Osteoblast (primary cell): Measurements from ENCODE around the gene ZMIZ1. TPM values are rescaled to one million over a fixed set of nuclear protein-coding genes. Genes with fewer than 3 reads are reported as not detected.
A peak's percentile ranks its signal among the peaks of the same experiment; 100 is the strongest.

Experiments
- DNase-seq: peaks from one replicate; pipeline ENCODE4 v3.0.0; 2011; ENCODE audit warnings: low spot score, mixed read lengths; ENCODE audit not compliant: insufficient read length; ENCODE audit errors: missing footprints
- H2AFZ ChIP-seq: 2 replicates; pipeline ENCODE4 v1.6.0; 2011; ENCODE audit warnings: mild to moderate bottlenecking, low read length
- H3K27ac ChIP-seq: 2 replicates; pipeline ENCODE4 v1.5.1; 2011; ENCODE audit warnings: mild to moderate bottlenecking, low read depth, low read length, moderate library complexity
- H3K27me3 ChIP-seq: 2 replicates; pipeline ENCODE4 v1.6.0; 2012; ENCODE audit warnings: mild to moderate bottlenecking, control low read depth, inconsistent platforms, low read length, moderate library complexity; ENCODE audit not compliant: insufficient read depth
- H3K36me3 ChIP-seq: 2 replicates; pipeline ENCODE4 v1.5.1; 2011; ENCODE audit warnings: mild to moderate bottlenecking, low read length, control low read depth, moderate library complexity; ENCODE audit not compliant: insufficient read depth
- H3K4me1 ChIP-seq: 2 replicates; pipeline ENCODE4 v1.5.1; 2011; ENCODE audit warnings: mild to moderate bottlenecking, low read length, control low read depth, moderate library complexity; ENCODE audit not compliant: insufficient read depth
- H3K4me2 ChIP-seq: 2 replicates; pipeline ENCODE4 v1.6.0; 2011; ENCODE audit warnings: mild to moderate bottlenecking, low read length; ENCODE audit not compliant: insufficient read depth
- H3K4me3 ChIP-seq: fragments of 200-600 bp; sonication (generic); 3 replicates; pipeline ENCODE4 v1.5.1; 2012; ENCODE audit warnings: mild to moderate bottlenecking, low read length, inconsistent platforms; ENCODE audit not compliant: insufficient read depth
- H3K79me2 ChIP-seq: 2 replicates; pipeline ENCODE4 v1.6.0; 2012; ENCODE audit warnings: mild to moderate bottlenecking, low read length, control low read depth, inconsistent platforms; ENCODE audit not compliant: insufficient read depth
- H3K9me3 ChIP-seq: 2 replicates; pipeline ENCODE4 v1.5.1; 2011; ENCODE audit warnings: low read depth, low read length, control low read depth
- H4K20me1 ChIP-seq: 2 replicates; pipeline ENCODE4 v1.6.0; 2012; ENCODE audit warnings: mild to moderate bottlenecking, low read length, control low read depth; ENCODE audit not compliant: insufficient read depth
- CTCF ChIP-seq: IDR thresholded peaks from 2 replicates; pipeline ENCODE4 v1.5.1; 2011; ENCODE audit warnings: mild to moderate bottlenecking, low read depth, low read length, moderate library complexity; ENCODE audit errors: extremely low read depth
- total RNA-seq: library from RNA; depleted of rRNA; stranded (reverse); fragments of >200 nt; gene quantifications from 2 replicates; pipeline ENCODE4 v1.2.3, GENCODE V29; 2012

ZMIZ1 gene
- total RNA-seq, 1 donor, result 40.9 TPM

DNA sequence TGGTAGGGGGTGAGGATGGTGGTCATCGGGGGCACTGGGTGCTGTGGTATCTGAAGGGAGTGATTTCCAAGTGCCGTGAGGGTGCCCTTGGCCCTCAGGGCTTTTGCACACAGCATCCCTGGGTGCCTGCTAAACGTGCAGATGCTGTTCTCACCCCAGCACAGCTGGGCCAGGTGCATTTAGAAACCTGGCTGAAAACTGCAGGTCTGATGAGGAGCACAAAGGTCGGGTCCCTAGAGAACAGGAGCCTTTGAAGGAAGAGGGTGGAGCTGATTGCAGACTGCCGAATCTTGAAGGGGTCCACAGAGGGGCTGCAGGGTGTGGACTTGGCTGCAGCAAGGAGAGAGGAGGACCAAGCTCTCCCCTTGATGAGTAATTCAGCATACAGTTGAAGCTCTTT is 32.0 kb downstream of the ZMIZ1 start:
- no peak for TF ChIP-seq CTCF
- no peak overlapping the region for H3K27ac ChIP-seq
- no peak overlapping the region for H2AFZ ChIP-seq
- no peak for DNase-seq
- peaks cover 5% of the 10 kb centered on the region for H3K36me3 ChIP-seq
- peaks cover 98% of the 10 kb centered on the region for H3K79me2 ChIP-seq
- no peaks in the 10 kb centered on the region for H3K27me3 ChIP-seq
- H3K4me2 ChIP-seq, result no peak overlapping the region
- H3K4me3 ChIP-seq, result no peak overlapping the region
- peaks cover 63% of the 10 kb centered on the region for H3K4me1 ChIP-seq
- peaks cover 90% of the 10 kb centered on the region for H4K20me1 ChIP-seq
- H3K9me3 ChIP-seq, result no peaks in the 10 kb centered on the region

DNA sequence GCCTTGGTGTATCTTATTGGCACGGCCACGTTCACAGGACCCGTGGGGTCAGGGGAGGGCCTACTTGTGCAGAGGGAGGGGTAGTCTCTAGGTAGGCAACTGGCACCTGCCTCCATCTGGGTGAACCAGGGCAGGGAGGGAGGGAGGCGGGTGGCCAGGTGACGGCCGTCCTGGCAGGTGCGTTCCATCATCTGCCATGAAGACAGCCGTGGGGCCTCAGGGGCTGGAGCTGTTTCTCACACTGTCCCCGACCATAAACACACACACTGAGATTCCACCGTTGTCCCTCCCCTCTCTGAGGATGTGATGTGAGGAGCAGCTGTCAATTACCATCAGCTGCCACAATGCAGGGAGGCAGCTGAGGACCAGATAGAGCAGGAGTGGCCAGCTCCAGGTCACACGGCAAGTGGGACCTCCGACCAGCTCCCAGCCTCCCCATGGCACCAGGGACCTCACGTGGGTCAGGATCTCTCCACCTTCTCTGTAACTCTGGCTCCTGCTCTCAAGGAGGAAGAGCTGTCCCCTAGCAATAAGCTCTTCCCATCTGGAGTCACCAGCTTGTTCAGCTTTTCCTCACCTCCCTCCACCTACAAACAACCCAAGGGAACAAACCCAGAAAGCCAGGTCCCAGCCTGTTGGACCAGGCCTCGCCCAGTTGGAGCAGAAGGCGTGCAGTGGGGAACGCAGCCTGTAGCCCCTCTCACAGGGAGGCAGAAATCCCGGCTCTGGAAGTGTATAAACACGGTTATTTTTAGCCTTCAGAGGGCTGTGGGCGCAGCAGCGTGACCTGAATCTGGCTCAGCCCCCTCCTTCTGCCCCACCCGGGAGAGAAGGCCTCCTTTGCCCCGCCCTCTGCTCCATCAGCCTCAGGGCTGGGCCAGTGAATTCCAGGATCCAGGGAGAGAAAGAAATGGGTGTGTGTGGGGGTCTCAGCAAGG is 33.1 kb downstream of the ZMIZ1 start:
- Histone ChIP-seq H3K27ac (peak overlapping the region; percentile 50), H3K4me1 (peaks cover 62% of the 10 kb centered on the region), H3K79me2 (peaks cover 99% of the 10 kb centered on the region), H3K36me3 (peaks cover 5% of the 10 kb centered on the region), H3K4me2 (peak overlapping the region; percentile 29), H3K27me3 (no peaks in the 10 kb centered on the region), H4K20me1 (peaks cover 92% of the 10 kb centered on the region), H2AFZ (no peak overlapping the region), H3K9me3 (no peaks in the 10 kb centered on the region), H3K4me3 (no peak overlapping the region)
- TF ChIP-seq CTCF, result no peak
- DNase-seq, result peak; percentile 94

GRCh38 chr10:79102498-79102874 is 33.7 kb downstream of the ZMIZ1 start:
- peaks cover 56% of the 10 kb centered on the region for H3K4me1 ChIP-seq
- peaks cover 92% of the 10 kb centered on the region for H4K20me1 ChIP-seq

More at GRCh38 chr10:79102498-79102874, 33.7 kb downstream of the ZMIZ1 start:
- H2AFZ ChIP-seq, result no peak overlapping the region
- TF ChIP-seq CTCF, result no peak
- DNase-seq, result no peak
- H3K79me2 ChIP-seq, result peaks cover 99% of the 10 kb centered on the region
- H3K4me3 ChIP-seq, result no peak overlapping the region
- H3K4me2 ChIP-seq, result no peak overlapping the region
- H3K9me3 ChIP-seq, result no peaks in the 10 kb centered on the region
- peaks cover 5% of the 10 kb centered on the region for H3K36me3 ChIP-seq
- H3K27me3 ChIP-seq, result no peaks in the 10 kb centered on the region
- no peak overlapping the region for H3K27ac ChIP-seq
